ENCODE measurements around the gene SUPT3H. TPM values are rescaled to one million over a fixed set of nuclear protein-coding genes. Genes with fewer than 3 reads are reported as not detected.

The SUPT3H gene
- total RNA-seq, 4 donors from 2014 or later, result 1.6 to 5.6 (median 3.8) TPM

DNA sequence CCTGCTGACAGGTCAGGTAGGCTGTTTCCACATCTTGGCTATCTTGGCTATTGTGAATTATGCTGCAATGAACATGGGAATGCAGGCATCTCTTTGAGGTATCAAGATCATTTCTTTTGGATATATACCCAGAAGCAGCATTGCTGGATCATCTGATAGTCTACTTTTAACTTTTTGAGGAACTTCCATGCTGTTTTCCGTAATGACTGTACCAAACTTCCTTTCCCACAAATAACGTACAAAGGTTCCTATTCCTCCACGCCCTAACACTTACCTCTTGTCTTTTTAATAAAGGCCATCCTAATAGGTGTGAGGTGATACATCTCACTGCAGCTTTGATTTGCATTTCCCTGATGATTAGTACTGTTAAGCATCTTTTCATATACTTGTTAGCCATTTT is 388.3 kb downstream of the SUPT3H start:
- intact Hi-C loops (cut with DNase I; ENCODE audit: low total_unique reads), result no loop called here
- H3K4me3 ChIP-seq (ENCODE audit: low read depth, poor library complexity, severe bottlenecking), result no peak overlapping the region
- 86 to 92% methylated on average over 3 of the region's 3 CpGs for WGBS, 2 donors
- no peak for DNase-seq (ENCODE audit: low spot score in 2 of 2)
- TF ChIP-seq, protein P1, sequence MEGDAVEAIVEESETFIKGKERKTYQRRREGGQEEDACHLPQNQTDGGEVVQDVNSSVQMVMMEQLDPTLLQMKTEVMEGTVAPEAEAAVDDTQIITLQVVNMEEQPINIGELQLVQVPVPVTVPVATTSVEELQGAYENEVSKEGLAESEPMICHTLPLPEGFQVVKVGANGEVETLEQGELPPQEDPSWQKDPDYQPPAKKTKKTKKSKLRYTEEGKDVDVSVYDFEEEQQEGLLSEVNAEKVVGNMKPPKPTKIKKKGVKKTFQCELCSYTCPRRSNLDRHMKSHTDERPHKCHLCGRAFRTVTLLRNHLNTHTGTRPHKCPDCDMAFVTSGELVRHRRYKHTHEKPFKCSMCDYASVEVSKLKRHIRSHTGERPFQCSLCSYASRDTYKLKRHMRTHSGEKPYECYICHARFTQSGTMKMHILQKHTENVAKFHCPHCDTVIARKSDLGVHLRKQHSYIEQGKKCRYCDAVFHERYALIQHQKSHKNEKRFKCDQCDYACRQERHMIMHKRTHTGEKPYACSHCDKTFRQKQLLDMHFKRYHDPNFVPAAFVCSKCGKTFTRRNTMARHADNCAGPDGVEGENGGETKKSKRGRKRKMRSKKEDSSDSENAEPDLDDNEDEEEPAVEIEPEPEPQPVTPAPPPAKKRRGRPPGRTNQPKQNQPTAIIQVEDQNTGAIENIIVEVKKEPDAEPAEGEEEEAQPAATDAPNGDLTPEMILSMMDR (IDR thresholded peaks at IDR 0.05), result no peak
- no peak for TF ChIP-seq POLR2A (IDR thresholded peaks at IDR 0.05)

DNA sequence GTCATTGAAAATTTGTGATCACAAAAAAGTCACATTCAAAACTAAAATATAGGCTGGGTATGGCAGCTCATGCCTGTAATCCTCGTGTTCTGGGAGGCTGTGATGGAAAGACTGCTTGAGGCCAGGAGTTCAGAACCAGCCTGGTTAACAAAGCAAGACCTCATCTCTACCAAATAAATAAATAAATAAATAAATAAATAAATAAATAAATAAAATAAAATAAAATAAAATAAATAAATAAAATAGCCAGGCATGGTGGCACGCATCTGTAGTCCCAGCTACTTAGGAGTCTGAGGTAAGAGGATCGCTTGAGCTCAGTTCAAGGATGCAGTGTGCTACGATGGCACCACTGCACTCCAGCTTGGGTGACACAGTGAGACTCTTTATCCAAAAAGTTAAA is 392.7 kb downstream of the SUPT3H start:
- intact Hi-C loops (cut with DNase I; ENCODE audit: low total_unique reads), result no loop called here
- TF ChIP-seq, protein P1 (IDR thresholded peaks at IDR 0.05), result no peak
- TF ChIP-seq POLR2A (IDR thresholded peaks at IDR 0.05), result no peak
- WGBS, 2 donors, result 92 to 96% methylated on average over 4 of the region's 4 CpGs
- no peak overlapping the region for H3K4me3 ChIP-seq (ENCODE audit: low read depth, poor library complexity, severe bottlenecking)
- DNase-seq (ENCODE audit: low spot score in 2 of 2), result no peak

DNA sequence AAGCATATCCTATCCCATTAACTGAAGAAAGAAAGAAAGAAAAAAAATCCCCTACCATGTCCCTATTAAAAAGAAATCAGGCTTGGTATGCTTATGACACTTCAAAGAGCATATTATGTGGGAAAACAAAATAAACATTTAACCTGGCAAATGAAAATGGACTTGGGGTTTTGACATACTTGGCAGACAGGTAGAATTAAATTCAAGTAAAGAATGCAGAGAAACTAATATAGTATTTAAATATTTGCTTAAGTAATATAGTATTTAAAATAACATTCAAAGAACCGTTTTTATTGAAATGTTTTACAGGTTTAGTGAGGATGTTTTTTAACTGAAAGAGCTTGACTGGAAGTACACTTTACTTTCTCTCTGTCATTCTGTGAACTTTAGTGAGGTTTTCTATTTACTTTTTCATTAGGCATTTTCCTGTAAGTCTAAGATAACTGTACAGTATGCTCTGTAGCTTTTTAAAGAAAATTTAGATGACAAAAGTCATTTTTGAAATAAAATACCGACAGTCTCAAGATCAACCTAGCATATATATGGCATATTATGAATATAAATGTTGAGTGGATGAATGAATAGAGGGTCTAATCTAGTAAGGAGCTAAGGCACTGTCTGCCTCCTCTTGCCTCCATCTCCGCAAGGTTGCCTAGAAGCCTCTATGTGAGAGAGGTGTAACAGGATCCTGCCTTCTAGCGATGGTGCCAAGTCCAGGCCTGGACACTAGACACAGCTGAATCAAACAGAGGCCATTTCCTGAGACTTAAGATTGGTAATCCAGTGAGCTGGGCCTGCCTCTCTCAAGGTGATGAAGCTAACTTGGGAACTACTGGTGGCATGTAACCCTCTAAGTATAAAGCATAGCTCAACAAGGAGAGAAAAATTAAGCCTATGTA is 394.0 kb downstream of the SUPT3H start:
- no peak overlapping the region for H3K4me3 ChIP-seq (ENCODE audit: low read depth, poor library complexity, severe bottlenecking)
- intact Hi-C loops (cut with DNase I; ENCODE audit: low total_unique reads), result no loop called here
- no peak for DNase-seq (ENCODE audit: low spot score in 2 of 2)
- no peak for TF ChIP-seq POLR2A (IDR thresholded peaks at IDR 0.05)
- 89 to 90% methylated on average over 4 of the region's 4 CpGs for WGBS, 2 donors

DNA sequence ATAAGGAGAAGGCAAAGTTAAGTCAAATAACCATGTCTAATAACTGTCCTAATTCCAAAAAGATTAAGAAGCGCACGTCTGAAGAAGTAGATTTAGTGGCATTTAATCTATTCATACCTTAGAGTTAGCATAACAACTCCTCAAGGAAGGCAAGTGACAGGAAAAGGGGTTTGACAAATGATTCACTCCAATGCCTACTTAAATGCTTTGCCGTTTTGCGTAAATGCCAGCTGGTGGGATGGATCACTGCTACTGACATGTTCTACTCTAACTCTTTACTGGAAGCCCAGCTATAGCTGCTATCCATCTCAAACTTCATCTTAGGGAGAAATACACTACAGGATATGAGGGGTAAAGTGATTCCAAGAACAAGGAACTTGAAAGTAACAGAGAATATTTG is 396.9 kb downstream of the SUPT3H start:
- no peak overlapping the region for H3K4me3 ChIP-seq (ENCODE audit: low read depth, poor library complexity, severe bottlenecking)
- TF ChIP-seq POLR2A (IDR thresholded peaks at IDR 0.05), result no peak
- TF ChIP-seq, protein P1 (IDR thresholded peaks at IDR 0.05), result no peak
- intact Hi-C loops (cut with DNase I; ENCODE audit: low total_unique reads), result no loop called here
- WGBS, 2 donors, result 91% methylated on average over 4 of the region's 4 CpGs
- no peak for DNase-seq (ENCODE audit: low spot score in 2 of 2)

DNA sequence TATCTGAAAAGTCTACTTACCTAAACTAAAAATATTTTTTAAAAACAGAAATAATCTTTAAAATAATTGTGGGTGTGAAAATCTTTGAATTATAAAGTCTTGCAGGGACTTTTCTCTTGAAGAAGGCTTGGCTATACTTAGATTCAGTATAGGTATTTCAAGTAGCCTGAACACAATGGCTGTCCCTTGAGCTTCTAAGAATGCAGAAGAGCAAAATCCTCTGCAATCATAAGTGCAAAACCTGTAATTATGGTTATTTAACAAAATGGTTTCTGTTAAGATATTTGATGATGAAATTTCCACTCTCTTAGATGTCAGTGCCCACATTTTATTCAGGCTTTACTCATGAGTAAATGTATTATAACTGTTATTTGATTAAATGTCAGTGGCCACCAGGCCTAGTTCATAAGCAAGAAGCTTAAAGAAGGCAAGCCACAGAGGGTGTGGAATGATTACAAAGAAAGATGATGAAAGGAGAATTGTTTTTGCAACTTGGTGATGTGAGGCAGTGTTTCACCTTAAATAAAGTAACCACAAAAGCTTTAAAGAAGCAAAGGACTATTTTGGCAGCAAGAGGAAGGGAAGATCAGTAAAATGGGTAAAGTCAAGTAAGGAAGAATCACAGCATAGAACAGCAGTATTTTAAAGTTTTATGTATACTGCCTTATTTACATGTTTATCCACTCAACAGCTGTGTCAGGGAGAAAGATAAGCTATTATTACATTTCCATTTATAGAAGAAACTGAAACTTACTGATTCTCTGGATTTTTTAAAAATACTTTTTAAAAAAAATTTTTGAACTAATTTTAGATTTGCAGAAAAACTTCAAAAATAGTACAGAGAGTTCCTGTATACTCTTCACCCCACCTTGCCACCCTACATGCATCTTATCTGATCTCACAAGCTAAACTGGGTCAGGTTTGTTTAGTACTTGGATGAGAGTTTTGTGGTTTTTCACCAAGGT is 400.8 kb downstream of the SUPT3H start:
- intact Hi-C loops (cut with DNase I; ENCODE audit: low total_unique reads), result no loop called here
- TF ChIP-seq, protein P1 (IDR thresholded peaks at IDR 0.05), result no peak
- TF ChIP-seq POLR2A (IDR thresholded peaks at IDR 0.05), result no peak
- no peak overlapping the region for H3K4me3 ChIP-seq (ENCODE audit: low read depth, poor library complexity, severe bottlenecking)
- DNase-seq (ENCODE audit: low spot score in 2 of 2), result no peak

DNA sequence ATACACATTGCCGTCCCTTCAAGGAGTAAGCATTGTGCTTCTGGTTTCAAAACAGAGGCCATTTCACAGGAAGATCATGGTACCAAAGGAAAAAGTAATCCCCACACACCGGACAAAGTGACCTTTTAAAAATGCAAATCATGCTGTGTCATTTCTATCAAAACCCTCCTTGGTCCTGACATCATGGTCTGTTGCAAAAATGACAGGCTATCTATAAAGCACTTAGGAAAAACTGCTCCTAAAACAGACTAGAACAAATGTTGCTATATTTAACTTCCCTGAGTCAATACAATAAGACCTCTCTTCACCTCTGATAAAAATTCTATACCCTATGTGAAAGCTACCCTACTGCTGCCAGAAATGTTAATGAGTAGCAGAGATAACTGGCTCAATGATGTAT is 403.2 kb downstream of the SUPT3H start:
- intact Hi-C loops (cut with DNase I; ENCODE audit: low total_unique reads), result no loop called here
- no peak for DNase-seq (ENCODE audit: low spot score in 2 of 2)
- TF ChIP-seq, protein P1 (IDR thresholded peaks at IDR 0.05), result no peak
- TF ChIP-seq POLR2A (IDR thresholded peaks at IDR 0.05), result no peak
- no peak overlapping the region for H3K4me3 ChIP-seq (ENCODE audit: low read depth, poor library complexity, severe bottlenecking)
- WGBS, 2 donors, result 46% methylated on average over 2 of the region's 2 CpGs

All from lower leg skin (tissue), 4 donors.